ENCODE measurements around the gene KIF5A.
"Not testable (repeated sequence)": the region's sequence is repeated elsewhere in the genome, so short reads cannot be mapped to it uniquely, and the experiment has no call there.

The KIF5A gene

GRCh38 chr12:57517187-57517586, 32.7 kb upstream of the KIF5A start:
- no peak for TF ChIP-seq CTCF (IDR thresholded peaks at IDR 0.05; ENCODE audit: low read depth, low read length, missing control alignments)
- DNase-seq (ENCODE audit: low read depth) = no peak
- no peak overlapping the region for H3K4me3 ChIP-seq (ENCODE audit: low read depth, low read length)
- in situ Hi-C loops (cut with HindIII; ENCODE audit: low sequenced_read_pairs) = no loop called here

- peak overlapping the region; percentile 88 for H3K4me3 ChIP-seq (ENCODE audit: low read depth, low read length)
- in situ Hi-C loops (cut with HindIII; ENCODE audit: low sequenced_read_pairs); DNase-seq (ENCODE audit: low read depth): not testable (repeated sequence)
Measured at GRCh38 chr12:57517718-57518117, 32.1 kb upstream of the KIF5A start.

- TF ChIP-seq CTCF (IDR thresholded peaks at IDR 0.05; ENCODE audit: low read depth, low read length, missing control alignments) = no peak
Measured at GRCh38 chr12:57518176-57518919, 31.5 kb upstream of the KIF5A start.

GRCh38 chr12:57518920-57519795, 30.7 kb upstream of the KIF5A start:
- in situ Hi-C loops (cut with HindIII; ENCODE audit: low sequenced_read_pairs) = no loop called here
- no peak for DNase-seq (ENCODE audit: low read depth)
- no peak for TF ChIP-seq CTCF (IDR thresholded peaks at IDR 0.05; ENCODE audit: low read depth, low read length, missing control alignments)
- H3K4me3 ChIP-seq (ENCODE audit: low read depth, low read length) = peak overlapping the region; percentile 88

More at GRCh38 chr12:57518176-57518919, 31.5 kb upstream of the KIF5A start:
- H3K4me3 ChIP-seq (ENCODE audit: low read depth, low read length) = peak overlapping the region; percentile 88
- DNase-seq (ENCODE audit: low read depth) = no peak
- in situ Hi-C loops (cut with HindIII; ENCODE audit: low sequenced_read_pairs) = no loop called here

GRCh38 chr12:57519796-57520052, 30.1 kb upstream of the KIF5A start:
- DNase-seq (ENCODE audit: low read depth) = no peak
- in situ Hi-C loops (cut with HindIII; ENCODE audit: low sequenced_read_pairs) = no loop called here
- no peak for TF ChIP-seq CTCF (IDR thresholded peaks at IDR 0.05; ENCODE audit: low read depth, low read length, missing control alignments)
- peak overlapping the region; percentile 88 for H3K4me3 ChIP-seq (ENCODE audit: low read depth, low read length)

- TF ChIP-seq CTCF (IDR thresholded peaks at IDR 0.05; ENCODE audit: low read depth, low read length, missing control alignments) = no peak
- peak; percentile 94 for DNase-seq (ENCODE audit: low read depth)
- peak within 1 kb of the TSS; percentile 88 for H3K4me3 ChIP-seq (ENCODE audit: low read depth, low read length)
- in situ Hi-C loops (cut with HindIII; ENCODE audit: low sequenced_read_pairs) = no loop called here
Measured at GRCh38 chr12:57520053-57520818, 29.6 kb upstream of the KIF5A start, which contains the start of gene DDIT3. DDIT3 (minus strand) TSS chr12:57520514; CDS start chr12:57517406, 3,108 bp downstream.
